GM12872 (cell line): Measurements from ENCODE around the gene CASQ1.
A peak's percentile ranks its signal among the peaks of the same experiment; 100 is the strongest.

Experiments used
- CTCF ChIP-seq: IDR thresholded peaks from 3 replicates; pipeline ENCODE4 v1.5.1; 2011; ENCODE audit warnings: low read depth, mild to moderate bottlenecking, low read length, moderate library complexity; ENCODE audit not compliant: insufficient read depth

The CASQ1 gene

GRCh38 chr1:160168016-160168415 lies 22.4 kb upstream of the CASQ1 start:
- TF ChIP-seq CTCF: no peak

GRCh38 chr1:160168609-160169369 lies 21.6 kb upstream of the CASQ1 start:
- TF ChIP-seq CTCF: 0 out of 3 replicates have a peak, but pooled peaks have one; percentile 14

- no peak for TF ChIP-seq CTCF
Measured at GRCh38 chr1:160169553-160170399, 20.6 kb upstream of the CASQ1 start.

- no peak for TF ChIP-seq CTCF
Measured at GRCh38 chr1:160171354-160171753, 19.0 kb upstream of the CASQ1 start.

GRCh38 chr1:160171980-160172379 lies 18.4 kb upstream of the CASQ1 start:
- TF ChIP-seq CTCF: no peak

- TF ChIP-seq CTCF: no peak
Measured at GRCh38 chr1:160177231-160177630, 13.1 kb upstream of the CASQ1 start.

- TF ChIP-seq CTCF: no peak
Measured at GRCh38 chr1:160177667-160178066, 12.7 kb upstream of the CASQ1 start.
